ENCODE data around the gene RFX7.

- TF ChIP-seq CTCF (IDR thresholded peaks at IDR 0.05) (no peak), POLR2A (IDR thresholded peaks at IDR 0.05) (no peak)
Observed at GRCh38 chr15:56150204-56150603, 93.5 kb downstream of the RFX7 start.

All from Peyer's patch (tissue), 4 donors.